ENCODE data around the gene DNM2.

DNA sequence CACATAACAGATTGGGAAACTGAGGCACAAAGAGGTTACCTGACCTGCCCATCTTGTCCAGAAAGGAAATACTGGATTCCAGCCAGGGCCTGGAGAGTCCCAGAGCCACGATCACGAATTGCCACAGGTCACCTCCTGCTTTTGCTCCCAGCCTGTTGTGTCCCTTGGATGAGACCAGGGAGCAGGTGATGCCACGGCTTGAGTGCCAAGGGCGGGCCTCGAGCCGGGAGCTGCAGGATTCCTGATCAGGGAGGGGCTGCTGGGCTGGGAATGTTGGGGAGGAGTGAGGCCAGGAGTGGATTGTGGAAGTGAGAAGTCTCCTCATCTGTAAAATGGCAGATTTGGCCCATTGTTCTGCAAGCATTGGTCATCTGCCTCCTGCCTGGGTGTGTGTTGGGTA, 29.4 kb downstream of the DNM2 start:
- TF ChIP-seq YY1 (tag by site-specific recombination; IDR thresholded peaks at IDR 0.05) (no peak), ZBTB1 (tag by site-specific recombination; IDR thresholded peaks at IDR 0.05) (no peak), ZNF146 (tag by site-specific recombination; IDR thresholded peaks at IDR 0.05) (no peak), ZNF341 (tag by site-specific recombination; IDR thresholded peaks at IDR 0.05; ENCODE audit: low read depth) (no peak), MZF1 (tag by site-specific recombination; IDR thresholded peaks at IDR 0.05; ENCODE audit: borderline replicate concordance) (no peak), ZNF629 (tag by site-specific recombination; IDR thresholded peaks at IDR 0.05) (no peak), ZNF423 (tag by site-specific recombination; IDR thresholded peaks at IDR 0.05) (no peak), BCL11A (tag by site-specific recombination; IDR thresholded peaks at IDR 0.05; ENCODE audit: low read depth) (no peak), ZNF24 (tag by site-specific recombination; IDR thresholded peaks at IDR 0.05) (no peak)
- TF ChIP-seq, protein P1, sequence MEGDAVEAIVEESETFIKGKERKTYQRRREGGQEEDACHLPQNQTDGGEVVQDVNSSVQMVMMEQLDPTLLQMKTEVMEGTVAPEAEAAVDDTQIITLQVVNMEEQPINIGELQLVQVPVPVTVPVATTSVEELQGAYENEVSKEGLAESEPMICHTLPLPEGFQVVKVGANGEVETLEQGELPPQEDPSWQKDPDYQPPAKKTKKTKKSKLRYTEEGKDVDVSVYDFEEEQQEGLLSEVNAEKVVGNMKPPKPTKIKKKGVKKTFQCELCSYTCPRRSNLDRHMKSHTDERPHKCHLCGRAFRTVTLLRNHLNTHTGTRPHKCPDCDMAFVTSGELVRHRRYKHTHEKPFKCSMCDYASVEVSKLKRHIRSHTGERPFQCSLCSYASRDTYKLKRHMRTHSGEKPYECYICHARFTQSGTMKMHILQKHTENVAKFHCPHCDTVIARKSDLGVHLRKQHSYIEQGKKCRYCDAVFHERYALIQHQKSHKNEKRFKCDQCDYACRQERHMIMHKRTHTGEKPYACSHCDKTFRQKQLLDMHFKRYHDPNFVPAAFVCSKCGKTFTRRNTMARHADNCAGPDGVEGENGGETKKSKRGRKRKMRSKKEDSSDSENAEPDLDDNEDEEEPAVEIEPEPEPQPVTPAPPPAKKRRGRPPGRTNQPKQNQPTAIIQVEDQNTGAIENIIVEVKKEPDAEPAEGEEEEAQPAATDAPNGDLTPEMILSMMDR (tag by site-specific recombination; IDR thresholded peaks at IDR 0.05): no peak
- TF ChIP-seq, protein P2, sequence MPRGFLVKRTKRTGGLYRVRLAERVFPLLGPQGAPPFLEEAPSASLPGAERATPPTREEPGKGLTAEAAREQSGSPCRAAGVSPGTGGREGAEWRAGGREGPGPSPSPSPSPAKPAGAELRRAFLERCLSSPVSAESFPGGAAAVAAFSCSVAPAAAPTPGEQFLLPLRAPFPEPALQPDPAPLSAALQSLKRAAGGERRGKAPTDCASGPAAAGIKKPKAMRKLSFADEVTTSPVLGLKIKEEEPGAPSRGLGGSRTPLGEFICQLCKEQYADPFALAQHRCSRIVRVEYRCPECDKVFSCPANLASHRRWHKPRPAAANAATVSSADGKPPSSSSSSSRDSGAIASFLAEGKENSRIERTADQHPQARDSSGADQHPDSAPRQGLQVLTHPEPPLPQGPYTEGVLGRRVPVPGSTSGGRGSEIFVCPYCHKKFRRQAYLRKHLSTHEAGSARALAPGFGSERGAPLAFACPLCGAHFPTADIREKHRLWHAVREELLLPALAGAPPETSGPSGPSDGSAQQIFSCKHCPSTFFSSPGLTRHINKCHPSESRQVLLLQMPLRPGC (tag by site-specific recombination; IDR thresholded peaks at IDR 0.05): no peak
- TF ChIP-seq, protein P3, sequence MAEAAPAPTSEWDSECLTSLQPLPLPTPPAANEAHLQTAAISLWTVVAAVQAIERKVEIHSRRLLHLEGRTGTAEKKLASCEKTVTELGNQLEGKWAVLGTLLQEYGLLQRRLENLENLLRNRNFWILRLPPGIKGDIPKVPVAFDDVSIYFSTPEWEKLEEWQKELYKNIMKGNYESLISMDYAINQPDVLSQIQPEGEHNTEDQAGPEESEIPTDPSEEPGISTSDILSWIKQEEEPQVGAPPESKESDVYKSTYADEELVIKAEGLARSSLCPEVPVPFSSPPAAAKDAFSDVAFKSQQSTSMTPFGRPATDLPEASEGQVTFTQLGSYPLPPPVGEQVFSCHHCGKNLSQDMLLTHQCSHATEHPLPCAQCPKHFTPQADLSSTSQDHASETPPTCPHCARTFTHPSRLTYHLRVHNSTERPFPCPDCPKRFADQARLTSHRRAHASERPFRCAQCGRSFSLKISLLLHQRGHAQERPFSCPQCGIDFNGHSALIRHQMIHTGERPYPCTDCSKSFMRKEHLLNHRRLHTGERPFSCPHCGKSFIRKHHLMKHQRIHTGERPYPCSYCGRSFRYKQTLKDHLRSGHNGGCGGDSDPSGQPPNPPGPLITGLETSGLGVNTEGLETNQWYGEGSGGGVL (tag by site-specific recombination; IDR thresholded peaks at IDR 0.05): no peak
- TF ChIP-seq, protein P4, sequence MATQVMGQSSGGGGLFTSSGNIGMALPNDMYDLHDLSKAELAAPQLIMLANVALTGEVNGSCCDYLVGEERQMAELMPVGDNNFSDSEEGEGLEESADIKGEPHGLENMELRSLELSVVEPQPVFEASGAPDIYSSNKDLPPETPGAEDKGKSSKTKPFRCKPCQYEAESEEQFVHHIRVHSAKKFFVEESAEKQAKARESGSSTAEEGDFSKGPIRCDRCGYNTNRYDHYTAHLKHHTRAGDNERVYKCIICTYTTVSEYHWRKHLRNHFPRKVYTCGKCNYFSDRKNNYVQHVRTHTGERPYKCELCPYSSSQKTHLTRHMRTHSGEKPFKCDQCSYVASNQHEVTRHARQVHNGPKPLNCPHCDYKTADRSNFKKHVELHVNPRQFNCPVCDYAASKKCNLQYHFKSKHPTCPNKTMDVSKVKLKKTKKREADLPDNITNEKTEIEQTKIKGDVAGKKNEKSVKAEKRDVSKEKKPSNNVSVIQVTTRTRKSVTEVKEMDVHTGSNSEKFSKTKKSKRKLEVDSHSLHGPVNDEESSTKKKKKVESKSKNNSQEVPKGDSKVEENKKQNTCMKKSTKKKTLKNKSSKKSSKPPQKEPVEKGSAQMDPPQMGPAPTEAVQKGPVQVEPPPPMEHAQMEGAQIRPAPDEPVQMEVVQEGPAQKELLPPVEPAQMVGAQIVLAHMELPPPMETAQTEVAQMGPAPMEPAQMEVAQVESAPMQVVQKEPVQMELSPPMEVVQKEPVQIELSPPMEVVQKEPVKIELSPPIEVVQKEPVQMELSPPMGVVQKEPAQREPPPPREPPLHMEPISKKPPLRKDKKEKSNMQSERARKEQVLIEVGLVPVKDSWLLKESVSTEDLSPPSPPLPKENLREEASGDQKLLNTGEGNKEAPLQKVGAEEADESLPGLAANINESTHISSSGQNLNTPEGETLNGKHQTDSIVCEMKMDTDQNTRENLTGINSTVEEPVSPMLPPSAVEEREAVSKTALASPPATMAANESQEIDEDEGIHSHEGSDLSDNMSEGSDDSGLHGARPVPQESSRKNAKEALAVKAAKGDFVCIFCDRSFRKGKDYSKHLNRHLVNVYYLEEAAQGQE (tag by site-specific recombination; IDR thresholded peaks at IDR 0.05): no peak
